H1 (cell line): Measurements from ENCODE around the gene UTS2R. TPM values are rescaled to one million over a fixed set of nuclear protein-coding genes. Genes with fewer than 3 reads are reported as not detected.

Source experiments
- CTCF ChIA-PET: fragments of 300-600 bp; sonication (Branson Sonifier 250); formaldehyde crosslinking; loops from one replicate; lab custom pipeline; 2021; ENCODE audit not compliant: partially characterized antibody; lab: Charles Lee
- POLR2A ChIA-PET: fragments of 300-600 bp; sonication (Branson Sonifier 250); formaldehyde crosslinking; loops from one replicate; lab custom pipeline; 2021; ENCODE audit warnings: inconsistent platforms; ENCODE audit not compliant: partially characterized antibody; lab: Charles Lee
- DNase-seq, 2 experiments: peaks; one replicate each; pipeline versions ENCODE4 v3.0.0 to v3.0.0-alpha.2; 2010 to 2022; ENCODE audit warnings: low spot score in 2 of 2, low read depth in 1 of 2, mixed read lengths in 1 of 2
- FAIRE-seq: peaks from 2 replicates; lab custom pipeline; 2011; peaks lifted over from hg19 to GRCh38; lab: Jason Lieb, UNC
- H2AFZ ChIP-seq: 2 replicates; pipeline ENCODE4 v1.8.1; 2012; ENCODE audit warnings: low read length, inconsistent platforms
- H2AK5ac ChIP-seq: 2 replicates; pipeline ENCODE4 v1.6.1; 2013; ENCODE audit warnings: low read depth, low read length
- H2BK120ac ChIP-seq: replicated peaks from 2 replicates; pipeline ENCODE3; 2013; ENCODE audit warnings: low read depth, low read length, inconsistent platforms
- H2BK12ac ChIP-seq: 2 replicates; pipeline ENCODE4 v1.6.1; 2013; ENCODE audit warnings: low read depth, low read length
- H2BK15ac ChIP-seq: 2 replicates; pipeline ENCODE4 v1.6.1; 2013; ENCODE audit warnings: low read length
- H2BK20ac ChIP-seq: 2 replicates; pipeline ENCODE4 v1.6.1; 2013; ENCODE audit warnings: low read length
- H2BK5ac ChIP-seq: 2 replicates; pipeline ENCODE4 v1.6.1; 2013; ENCODE audit warnings: low read depth, low read length
- H3K14ac ChIP-seq: 2 replicates; pipeline ENCODE4 v1.6.1; 2013; ENCODE audit warnings: inconsistent platforms; ENCODE audit not compliant: insufficient read length
- H3K18ac ChIP-seq: 2 replicates; pipeline ENCODE4 v1.6.1; 2013; ENCODE audit warnings: low read length; ENCODE audit errors: extremely low read depth
- H3K23ac ChIP-seq: 2 replicates; pipeline ENCODE4 v1.6.1; 2013; ENCODE audit warnings: inconsistent platforms; ENCODE audit not compliant: insufficient read length
- H3K23me2 ChIP-seq: 2 replicates; pipeline ENCODE4 v1.6.1; 2013; ENCODE audit warnings: low read depth, low read length
- H3K27ac ChIP-seq: 2 replicates; pipeline ENCODE4 v1.6.1; 2011; ENCODE audit warnings: low read depth, low read length, inconsistent platforms
- H3K27me3 ChIP-seq, 4 experiments: replicated peaks in 1 of 4; 1 replicate in 1 of 4; 2 replicates in 3 of 4; pipeline versions ENCODE4 v1.6.1 to v1.8.1; 2011 to 2013; ENCODE audit warnings: low read length in 3 of 4, mild to moderate bottlenecking in 3 of 4, inconsistent platforms in 2 of 4, mixed read lengths in 2 of 4, moderate library complexity in 1 of 4; ENCODE audit not compliant: control insufficient read depth in 3 of 4, insufficient read depth in 3 of 4; ENCODE audit errors: extremely low read depth in 1 of 4
- H3K36me3 ChIP-seq, 4 experiments: 2 replicates each; pipeline versions ENCODE4 v1.6.1 to v1.8.1; 2011 to 2013; ENCODE audit warnings: mild to moderate bottlenecking in 4 of 4, low read length in 3 of 4, moderate library complexity in 2 of 4, control low read depth in 1 of 4, inconsistent platforms in 1 of 4; ENCODE audit not compliant: insufficient read depth in 4 of 4, control insufficient read depth in 2 of 4
- H3K4ac ChIP-seq: replicated peaks from 2 replicates; pipeline ENCODE3; 2013; ENCODE audit warnings: low read length, low read depth, mixed read lengths, inconsistent platforms; ENCODE audit not compliant: insufficient read length
- H3K4me1 ChIP-seq, 4 experiments: replicated peaks in 1 of 4; 1 replicate in 1 of 4; 2 replicates in 3 of 4; pipeline versions ENCODE4 v1.6.1 to v1.8.1; 2011 to 2013; ENCODE audit warnings: low read length in 3 of 4, inconsistent platforms in 2 of 4, mixed read lengths in 1 of 4; ENCODE audit not compliant: insufficient read depth in 4 of 4, control insufficient read depth in 3 of 4
- H3K4me2 ChIP-seq, 2 experiments: 2 replicates each; pipeline versions ENCODE4 v1.6.1 to v1.8.1; 2011 to 2013; ENCODE audit warnings: low read depth in 2 of 2, low read length in 2 of 2, control low read depth in 1 of 2, inconsistent platforms in 1 of 2, mild to moderate bottlenecking in 1 of 2; ENCODE audit not compliant: insufficient read depth in 1 of 2
- H3K4me3 ChIP-seq, 4 experiments: fragments of 200-600, 300-600 bp in 1 of 4; sonication (generic), shearing (Covaris generic), sonication (Bioruptor Twin) in 1 of 4; 2 replicates each; pipeline versions ENCODE4 v1.5.1 to v1.8.1; 2011 to 2016; ENCODE audit warnings: low read length in 4 of 4, low read depth in 3 of 4, control low read depth in 2 of 4, inconsistent platforms in 2 of 4, mild to moderate bottlenecking in 2 of 4, mixed read lengths in 1 of 4, moderate library complexity in 1 of 4; ENCODE audit not compliant: insufficient read depth in 2 of 4; ENCODE audit errors: extremely low read depth in 1 of 4
- H3K56ac ChIP-seq: replicated peaks from 2 replicates; pipeline ENCODE3; 2013; ENCODE audit warnings: low read depth, mild to moderate bottlenecking, mixed read lengths, low read length, inconsistent platforms; ENCODE audit not compliant: insufficient read length
- H3K79me1 ChIP-seq: 2 replicates; pipeline ENCODE4 v1.6.1; 2013; ENCODE audit warnings: low read depth, low read length, control low read depth
- H3K79me2 ChIP-seq, 2 experiments: 2 replicates each; pipeline versions ENCODE4 v1.6.1 to v1.8.1; 2012 to 2013; ENCODE audit warnings: low read length in 2 of 2, mild to moderate bottlenecking in 2 of 2, inconsistent platforms in 1 of 2; ENCODE audit not compliant: insufficient read depth in 2 of 2, control insufficient read depth in 1 of 2
- H3K9ac ChIP-seq, 4 experiments: replicated peaks in 1 of 4; 1 replicate in 1 of 4; 2 replicates in 3 of 4; pipeline versions ENCODE4 v1.6.1 to v1.8.1; 2011 to 2013; ENCODE audit warnings: low read depth in 3 of 4, low read length in 3 of 4, control low read depth in 2 of 4, mild to moderate bottlenecking in 2 of 4, moderate library complexity in 2 of 4, inconsistent platforms in 1 of 4; ENCODE audit errors: extremely low read depth in 1 of 4
- H3K9me3 ChIP-seq, 2 experiments: 2 replicates each; pipeline versions ENCODE4 v1.6.1 to v1.8.1; 2012 to 2013; ENCODE audit warnings: mild to moderate bottlenecking in 2 of 2, moderate library complexity in 2 of 2, control low read depth in 1 of 2, inconsistent platforms in 1 of 2, low read depth in 1 of 2, low read length in 1 of 2, mixed read lengths in 1 of 2; ENCODE audit not compliant: insufficient read depth in 2 of 2
- H4K20me1 ChIP-seq, 2 experiments: replicated peaks in 1 of 2; 2 replicates each; pipeline versions ENCODE3 to v1.8.1; 2011 to 2013; ENCODE audit warnings: inconsistent platforms in 2 of 2, low read length in 2 of 2, mild to moderate bottlenecking in 1 of 2; ENCODE audit not compliant: insufficient read depth in 2 of 2, control insufficient read depth in 1 of 2
- H4K5ac ChIP-seq: 2 replicates; pipeline ENCODE4 v1.6.1; 2013; ENCODE audit warnings: low read length, low read depth, mixed read lengths, inconsistent platforms; ENCODE audit not compliant: insufficient read length
- H4K8ac ChIP-seq: 2 replicates; pipeline ENCODE4 v1.8.0; 2013; ENCODE audit warnings: mild to moderate bottlenecking, moderate library complexity, low read length, inconsistent platforms; ENCODE audit not compliant: insufficient read depth; ENCODE audit errors: extremely low read depth
- H4K91ac ChIP-seq: replicated peaks from 2 replicates; pipeline ENCODE3; 2013; ENCODE audit warnings: low read length, mixed read lengths, inconsistent platforms; ENCODE audit not compliant: insufficient read length
- ATF2 ChIP-seq: IDR thresholded peaks from 2 replicates; pipeline ENCODE4 v1.6.1; 2012; ENCODE audit warnings: low read length, inconsistent platforms
- GTF2F1 ChIP-seq: IDR thresholded peaks from 2 replicates; pipeline ENCODE4 v1.6.1; 2012; ENCODE audit warnings: low read depth, low read length, improper control_type of control experiment, borderline replicate concordance
- KDM4A ChIP-seq: IDR thresholded peaks from one replicate; pipeline ENCODE4 v1.7.1; 2012; ENCODE audit warnings: low read depth, mild to moderate bottlenecking, moderate library complexity, low read length, inconsistent platforms; ENCODE audit not compliant: severe bottlenecking
- KDM5A ChIP-seq: fragments of 200-600 bp; IDR thresholded peaks from 2 replicates; pipeline ENCODE4 v1.7.1; 2012; ENCODE audit warnings: mild to moderate bottlenecking, low read length, inconsistent platforms, mixed read lengths
- MAFK ChIP-seq: IDR thresholded peaks from 2 replicates; pipeline ENCODE4 v1.6.1; 2012; ENCODE audit warnings: low read depth, mild to moderate bottlenecking, improper control_type of control experiment, low read length
- NRF1 ChIP-seq: IDR thresholded peaks from 2 replicates; pipeline ENCODE4 v1.6.1; 2011; ENCODE audit warnings: mild to moderate bottlenecking, low read depth, low read length, improper control_type of control experiment
- POU5F1 ChIP-seq: IDR thresholded peaks from 2 replicates; pipeline ENCODE4 v1.6.1; 2011; ENCODE audit warnings: low read depth, mild to moderate bottlenecking, low read length, moderate library complexity
- SP4 ChIP-seq: IDR thresholded peaks from 2 replicates; pipeline ENCODE4 v1.6.1; 2012; ENCODE audit warnings: low read length, inconsistent platforms
- TAF1 ChIP-seq: IDR thresholded peaks from 2 replicates; pipeline ENCODE4 v1.6.1; 2011; ENCODE audit warnings: mild to moderate bottlenecking, low read depth, low read length
- USF2 ChIP-seq: IDR thresholded peaks from 2 replicates; pipeline ENCODE4 v1.6.1; 2011; ENCODE audit warnings: low read length, improper control_type of control experiment
- WGBS, 2 experiments: shearing (Covaris generic) in 1 of 2; methylation state at CpG; one replicate each; pipeline versions ENCODE4 v1.1.6 to v1.1.7; 2013 to 2015; ENCODE audit warnings: low lambda C conversion rate in 2 of 2, mixed read lengths in 2 of 2, inconsistent platforms in 1 of 2, low coverage in 1 of 2, missing lambda C conversion rate in 1 of 2; ENCODE audit not compliant: insufficient replicate concordance in 2 of 2, insufficient coverage in 1 of 2, insufficient read length in 1 of 2; ENCODE audit errors: extremely low coverage in 1 of 2, missing lambda C conversion rate in 1 of 2; 5-methylcytosine and 5-hydroxymethylcytosine counted together
- polyA plus RNA-seq, 7 experiments: library from polyadenylated mRNA; depleted of rRNA in 3 of 7; stranded (reverse) in 5 of 7; unstranded in 2 of 7; fragments of >200 nt in 5 of 7; fragments of 200-250 nt in 2 of 7; gene quantifications; 1 replicate in 5 of 7; 2 replicates in 1 of 7; 4 replicates in 1 of 7; pipeline versions ENCODE4 v1.2.1 to v1.2.3, GENCODE V29; 2011 to 2013; ENCODE audit warnings: missing spikeins in 2 of 7, mixed read lengths in 2 of 7
- total RNA-seq: library from RNA; stranded (reverse); fragmentation: NEBNext Ultra II Directional; extraction: Animal tissue kit (Norgen Biotek cat#: 25700); gene quantifications from 2 replicates; pipeline ENCODE4 v1.2.1, GENCODE V29; 2021

Gene UTS2R
- total and polyA plus RNA-seq, 2 of the 8 experiments (the other 6 are each of a cell fraction or from before 2014, with no cell fraction given) = 0.27 TPM; not detected in 1

DNA sequence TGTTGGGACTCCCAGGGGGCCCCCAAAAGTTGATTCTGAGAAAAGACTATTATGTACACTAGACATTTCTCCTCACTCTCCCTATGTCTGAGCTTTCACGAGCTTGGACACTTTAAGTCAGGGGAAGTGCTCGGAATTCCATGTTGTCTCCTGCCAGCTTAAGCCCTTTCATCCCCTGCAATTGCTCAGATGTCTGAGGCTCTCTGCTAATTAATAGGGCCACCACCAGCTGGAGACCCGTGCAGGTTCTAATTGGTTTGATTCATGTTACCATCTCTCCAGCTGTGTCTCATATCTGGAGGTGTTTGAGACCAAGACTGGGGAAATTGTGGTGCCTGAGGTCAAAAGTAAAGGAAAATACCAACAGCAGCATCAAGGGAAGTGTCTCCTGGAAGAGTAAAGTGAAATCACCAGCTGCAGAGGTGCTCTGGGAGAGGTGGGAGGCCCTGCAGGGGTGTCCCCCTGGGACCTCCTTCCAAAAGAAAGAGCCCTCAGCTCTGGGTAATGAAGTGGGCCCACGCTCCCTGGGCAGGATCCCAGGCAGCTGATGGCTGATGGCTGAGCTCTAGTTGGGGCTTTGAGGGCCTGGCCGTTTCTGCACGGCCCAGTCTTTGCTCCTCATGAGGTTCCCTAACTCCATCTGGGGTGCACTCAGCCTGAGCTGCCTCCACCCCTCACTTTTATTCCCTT, 5.8 kb upstream of the UTS2R start:
- H3K36me3 ChIP-seq = no peaks in the 10 kb centered on the region
- H2BK5ac ChIP-seq = no peak overlapping the region
- POLR2A ChIA-PET = interaction anchor here (1.4 kb wide), 1 partner anchor 8 kb away, joined by 5 read pairs; no protein-coding TSS in a partner anchor
- no peak overlapping the region for H2BK120ac ChIP-seq
- no peak overlapping the region for H3K9ac ChIP-seq
- no peaks in the 10 kb centered on the region for H4K20me1 ChIP-seq
- no peak overlapping the region for H3K23ac ChIP-seq
- no peak overlapping the region for H2AFZ ChIP-seq
- no peak overlapping the region for H2BK20ac ChIP-seq
- CTCF ChIA-PET = interaction anchor here (0.8 to 1.5 kb wide), 7 partner anchors 9 to 162 kb away, joined by 3 to 6 read pairs (median 3); no protein-coding TSS in a partner anchor
- DNase-seq = no peak
- H3K79me2 ChIP-seq = no peaks in the 10 kb centered on the region
- peaks cover under 1 to 12% (median 10%) of the 10 kb centered on the region in 4 experiments for H3K27me3 ChIP-seq
- no peak overlapping the region for H4K5ac ChIP-seq
- H3K18ac ChIP-seq = no peak overlapping the region
- no peak overlapping the region for H3K56ac ChIP-seq
- no peak overlapping the region for H4K8ac ChIP-seq
- WGBS, 2 experiments = 82% methylated on average over 6 of the region's 6 CpGs; no CpG with 5 or more reads in 1 of the 2 experiments
- H3K4me2 ChIP-seq = no peak overlapping the region
- H2BK15ac ChIP-seq = no peak overlapping the region
- H3K9me3 ChIP-seq = no peaks in the 10 kb centered on the region; a peak in 1 of 4 replicates
- H3K79me1 ChIP-seq = no peaks in the 10 kb centered on the region
- no peak overlapping the region for H4K91ac ChIP-seq
- no peak overlapping the region for H3K4me3 ChIP-seq
- FAIRE-seq = no peak
- no peaks in the 10 kb centered on the region for H3K23me2 ChIP-seq
- no peak overlapping the region for H3K4ac ChIP-seq
- peaks cover 0 to 5% (median 2%) of the 10 kb centered on the region in 4 experiments; a peak in 2 of 7 replicates for H3K4me1 ChIP-seq
- no peak overlapping the region for H3K14ac ChIP-seq
- no peak overlapping the region for H2AK5ac ChIP-seq
- no peak overlapping the region for H2BK12ac ChIP-seq
- H3K27ac ChIP-seq = no peak overlapping the region
- TF ChIP-seq MAFK (no peak), ATF2 (no peak), SP4 (no peak), GTF2F1 (no peak), KDM4A (no peak), NRF1 (no peak), TAF1 (no peak), POU5F1 (no peak), KDM5A (no peak), USF2 (no peak)
